Measurements from ENCODE around the gene IDS.
"Not testable (repeated sequence)": the region's sequence is repeated elsewhere in the genome, so short reads cannot be mapped to it uniquely, and the experiment has no call there.

Gene IDS, protein sequence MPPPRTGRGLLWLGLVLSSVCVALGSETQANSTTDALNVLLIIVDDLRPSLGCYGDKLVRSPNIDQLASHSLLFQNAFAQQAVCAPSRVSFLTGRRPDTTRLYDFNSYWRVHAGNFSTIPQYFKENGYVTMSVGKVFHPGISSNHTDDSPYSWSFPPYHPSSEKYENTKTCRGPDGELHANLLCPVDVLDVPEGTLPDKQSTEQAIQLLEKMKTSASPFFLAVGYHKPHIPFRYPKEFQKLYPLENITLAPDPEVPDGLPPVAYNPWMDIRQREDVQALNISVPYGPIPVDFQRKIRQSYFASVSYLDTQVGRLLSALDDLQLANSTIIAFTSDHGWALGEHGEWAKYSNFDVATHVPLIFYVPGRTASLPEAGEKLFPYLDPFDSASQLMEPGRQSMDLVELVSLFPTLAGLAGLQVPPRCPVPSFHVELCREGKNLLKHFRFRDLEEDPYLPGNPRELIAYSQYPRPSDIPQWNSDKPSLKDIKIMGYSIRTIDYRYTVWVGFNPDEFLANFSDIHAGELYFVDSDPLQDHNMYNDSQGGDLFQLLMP

DNA sequence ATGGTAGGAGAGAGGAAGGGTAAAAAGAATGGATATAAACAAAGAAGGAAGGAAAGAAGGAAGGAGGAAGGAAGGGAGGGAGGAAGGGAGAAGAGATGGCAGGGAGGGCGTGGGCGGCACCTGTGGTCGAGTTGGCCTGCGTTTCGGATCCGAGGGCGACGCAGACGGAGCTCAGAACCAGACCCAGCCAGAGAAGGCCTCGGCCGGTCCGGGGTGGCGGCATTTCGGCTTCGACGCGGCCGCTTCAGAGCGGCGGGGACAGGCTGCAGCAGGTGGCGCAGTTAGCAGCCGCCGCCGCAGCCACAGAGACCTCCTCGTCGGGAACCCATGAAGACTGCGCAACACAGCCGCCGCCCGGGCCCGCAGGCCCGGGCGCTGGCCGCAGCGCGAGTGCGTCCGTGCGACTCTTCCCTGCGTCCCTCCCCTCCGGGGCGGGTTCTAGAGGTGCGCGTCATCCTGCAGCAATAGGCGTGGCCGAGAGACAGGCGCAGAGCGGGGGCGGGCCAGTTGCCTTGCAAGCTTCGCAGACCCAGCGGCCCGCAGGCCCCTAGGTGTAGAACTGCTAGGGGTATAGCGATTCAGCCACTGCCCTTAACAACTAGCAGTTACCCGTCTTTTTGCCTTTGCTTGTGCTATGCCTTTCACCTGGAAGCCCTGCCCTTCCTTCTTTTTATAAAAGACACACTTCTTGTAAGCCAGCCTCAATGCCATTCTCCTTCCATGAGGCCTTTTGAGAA, at the start of gene IDS:
Gene IDS (minus strand): TSS at position 392 of the 737 bp plus-strand sequence. CDS start 169 bp downstream, at position 223.
- peak; percentile 83 for DNase-seq (ENCODE audit: low spot score)

DNA sequence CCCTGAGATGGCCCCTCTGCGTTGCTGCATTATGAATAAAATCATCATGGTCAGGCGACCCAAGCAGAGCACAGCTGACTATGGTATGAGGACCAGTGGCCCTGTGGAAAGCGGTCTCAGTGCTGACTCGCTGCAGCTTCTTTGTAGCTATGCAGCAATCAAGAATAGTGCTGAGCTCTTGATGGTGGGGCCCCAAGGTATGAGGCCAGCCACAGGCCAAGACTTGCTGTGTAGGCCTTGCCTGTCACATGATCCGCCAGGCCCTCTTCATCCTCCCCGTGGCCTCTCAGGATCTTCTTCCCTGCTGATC, 46.8 kb upstream of the IDS start:
- DNase-seq (ENCODE audit: low spot score), result not testable (repeated sequence)

DNA sequence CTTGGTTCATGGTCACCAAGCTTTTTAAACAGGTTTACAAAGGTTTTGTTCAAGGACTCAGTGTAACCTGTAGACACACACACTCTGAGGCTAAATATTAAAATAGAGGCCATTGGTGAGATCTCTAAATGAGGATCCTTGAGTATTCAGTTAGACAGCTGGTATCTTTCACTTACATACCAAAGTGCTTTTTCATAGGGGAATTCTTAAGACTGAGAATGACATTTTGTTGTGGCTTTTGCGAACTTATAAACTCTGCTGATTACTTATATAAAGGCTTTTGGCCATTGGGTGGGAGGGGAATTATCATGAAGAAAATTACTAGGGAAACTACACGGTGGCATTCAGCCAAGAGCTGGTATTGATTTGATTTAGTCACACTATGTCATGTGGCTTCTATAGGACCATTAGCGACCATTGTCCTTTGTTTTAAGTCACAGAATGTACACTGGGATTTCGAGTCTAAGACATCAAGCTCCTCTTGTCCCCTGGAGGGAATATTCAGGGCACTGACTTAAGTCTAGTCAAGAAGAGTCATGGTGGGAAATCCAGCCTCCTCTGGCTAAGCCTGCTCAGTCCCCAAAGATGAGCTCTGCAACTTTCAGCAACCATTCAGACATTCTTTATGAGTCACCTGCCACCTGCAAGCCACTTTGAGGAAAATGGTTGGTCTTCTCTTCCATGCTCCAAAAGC, 46.3 kb upstream of the IDS start:
- DNase-seq (ENCODE audit: low spot score), result not testable (repeated sequence)

DNA sequence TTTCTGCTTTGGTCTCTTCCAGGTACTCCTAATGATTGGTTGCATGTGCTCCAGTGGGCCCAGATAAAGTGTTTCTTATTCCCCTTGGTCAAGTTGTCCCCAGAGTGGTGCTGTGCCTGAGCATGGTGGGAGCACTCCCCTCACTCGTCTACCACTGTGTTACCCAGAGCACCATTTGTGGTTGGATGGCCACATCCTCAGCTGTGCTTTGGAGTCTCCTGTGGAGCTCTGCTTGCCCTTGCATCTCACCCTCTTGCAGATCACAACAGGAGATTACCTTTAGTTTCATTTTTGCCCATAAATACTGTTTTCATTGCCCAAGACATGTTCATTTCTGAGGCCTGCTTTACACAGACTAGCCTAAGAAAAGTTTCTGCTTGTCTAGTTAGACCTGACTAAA, 45.3 kb upstream of the IDS start:
- not testable (repeated sequence) for DNase-seq (ENCODE audit: low spot score)

DNA sequence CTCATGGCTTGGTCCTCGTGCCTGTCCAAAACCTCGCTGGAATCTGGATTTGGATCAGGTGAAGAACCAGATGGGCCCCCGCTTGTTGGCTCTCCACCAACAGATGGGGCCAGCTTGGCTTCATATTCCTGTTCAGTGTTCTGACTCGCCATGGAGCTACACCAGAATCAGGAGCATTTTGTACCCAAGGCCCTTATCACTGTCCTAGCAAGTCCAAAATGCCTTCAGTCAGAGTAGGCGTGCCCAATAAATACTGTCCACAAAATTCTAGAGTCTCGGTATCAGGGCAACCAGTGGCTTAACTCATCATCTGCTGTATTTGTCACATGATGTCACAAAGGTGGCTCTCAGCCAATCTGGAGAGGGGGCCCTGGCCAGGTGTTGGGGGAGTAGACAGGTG, 44.6 kb upstream of the IDS start, which contains the start of gene HSFX3:
Gene HSFX3 (minus strand): TSS at position 224 of the 400 bp plus-strand sequence. CDS start 72 bp downstream, at position 152.
- not testable (repeated sequence) for DNase-seq (ENCODE audit: low spot score)

DNA sequence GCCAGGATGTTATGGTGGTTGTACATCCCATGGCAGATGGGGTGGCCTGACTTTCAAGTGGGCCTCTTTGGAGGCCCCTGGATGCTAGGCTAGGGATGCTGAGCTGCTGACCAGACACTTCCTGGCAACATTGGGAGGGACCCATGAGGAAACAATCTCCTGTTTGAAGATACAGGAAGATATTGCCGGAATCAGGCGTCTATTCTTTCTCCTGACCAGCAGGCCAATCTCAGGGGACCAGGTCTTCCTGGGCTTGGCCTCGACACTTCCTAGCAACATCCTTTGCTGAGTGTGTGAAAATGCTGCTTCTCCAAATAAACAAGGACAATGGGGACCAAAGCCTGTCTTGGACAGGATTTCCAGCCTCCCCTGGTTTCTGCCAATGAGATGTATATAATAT, 42.7 kb upstream of the IDS start:
- DNase-seq (ENCODE audit: low spot score), result not testable (repeated sequence)

DNA sequence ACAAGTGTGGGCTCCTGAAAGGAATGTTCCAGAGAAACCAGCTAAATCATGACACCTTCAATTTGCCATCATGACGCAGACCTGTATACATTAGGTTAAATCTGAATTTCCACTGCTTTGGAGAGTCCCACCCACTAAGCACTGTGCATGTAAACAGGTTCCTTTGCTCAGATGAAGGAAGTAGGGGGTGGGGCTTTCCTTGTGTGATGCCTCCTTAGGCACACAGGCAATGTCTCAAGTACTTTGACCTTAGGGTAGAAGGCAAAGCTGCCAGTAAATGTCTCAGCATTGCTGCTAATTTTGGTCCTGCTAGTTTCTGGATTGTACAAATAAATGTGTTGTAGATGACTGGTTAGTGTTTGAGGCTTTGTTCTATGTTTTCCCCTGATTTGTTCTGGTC, 41.9 kb upstream of the IDS start:
- DNase-seq (ENCODE audit: low spot score), result not testable (repeated sequence)

DNA sequence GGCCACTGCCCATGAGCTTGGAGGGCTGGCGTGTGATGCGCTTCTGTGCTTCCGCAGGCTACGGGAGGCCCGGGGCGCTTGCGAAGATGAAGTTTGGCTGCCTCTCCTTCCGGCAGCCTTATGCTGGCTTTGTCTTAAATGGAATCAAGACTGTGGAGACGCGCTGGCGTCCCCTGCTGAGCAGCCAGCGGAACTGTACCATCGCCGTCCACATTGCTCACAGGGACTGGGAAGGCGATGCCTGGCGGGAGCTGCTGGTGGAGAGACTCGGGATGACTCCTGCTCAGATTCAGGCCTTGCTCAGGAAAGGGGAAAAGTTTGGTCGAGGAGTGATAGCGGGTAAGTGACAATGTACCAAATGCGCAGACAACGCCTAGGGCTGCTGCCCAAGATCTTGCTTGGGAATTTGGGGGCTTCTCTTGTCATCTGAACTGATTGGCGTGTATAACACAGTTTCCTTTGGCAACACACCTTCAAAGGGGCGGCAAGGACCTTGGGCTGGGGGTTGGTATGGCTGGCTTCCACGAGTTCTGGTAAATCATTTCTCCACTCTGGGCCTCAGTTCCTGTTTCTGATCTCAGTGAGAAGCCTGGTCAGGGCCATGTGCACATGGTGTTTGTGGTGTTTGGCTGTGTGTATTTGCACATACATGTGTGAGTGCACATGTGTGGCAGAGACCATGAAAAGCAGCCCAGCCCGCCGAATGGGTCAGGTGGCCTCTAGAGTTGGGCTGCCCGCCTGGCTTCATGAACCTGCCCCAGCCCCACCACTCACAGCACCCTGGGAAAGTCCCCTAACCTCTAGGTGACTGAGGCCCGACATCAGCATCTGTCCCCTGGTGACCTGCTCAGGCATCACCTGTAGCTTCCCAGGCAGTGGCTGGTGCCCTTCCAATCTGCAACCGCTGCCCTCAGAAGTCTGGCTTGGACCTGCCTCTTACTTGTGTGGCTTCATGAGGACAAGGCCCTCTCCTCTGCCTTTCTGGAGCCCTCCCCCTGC, 40.7 kb upstream of the IDS start:
- not testable (repeated sequence) for DNase-seq (ENCODE audit: low spot score)

DNA sequence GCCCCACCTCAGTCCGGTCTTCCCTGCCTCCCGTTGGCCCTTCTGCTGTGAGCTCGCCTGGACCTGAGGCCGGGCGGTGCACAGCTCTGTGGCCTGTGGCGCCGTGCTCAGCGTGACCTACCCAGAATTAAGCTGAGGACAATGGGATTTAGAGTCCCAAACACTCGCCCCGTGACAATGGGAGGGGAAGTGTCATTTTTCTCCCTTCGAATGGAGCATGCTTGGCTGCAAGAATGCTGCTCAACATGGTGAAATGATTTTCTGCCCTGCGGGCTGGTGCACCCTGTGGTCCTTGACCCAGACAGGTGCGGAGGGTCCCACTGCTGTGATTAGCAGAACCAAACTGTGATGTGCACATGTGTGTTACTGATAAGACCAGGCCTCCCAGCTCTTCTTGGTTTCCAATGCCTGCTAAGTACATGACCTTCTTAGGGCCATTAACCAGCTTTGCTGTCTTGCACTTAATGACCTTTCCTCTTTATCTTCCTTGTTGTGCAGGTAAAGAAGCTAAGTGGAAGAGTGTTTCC, 36.5 kb upstream of the IDS start:
- DNase-seq (ENCODE audit: low spot score), result no peak

DNA sequence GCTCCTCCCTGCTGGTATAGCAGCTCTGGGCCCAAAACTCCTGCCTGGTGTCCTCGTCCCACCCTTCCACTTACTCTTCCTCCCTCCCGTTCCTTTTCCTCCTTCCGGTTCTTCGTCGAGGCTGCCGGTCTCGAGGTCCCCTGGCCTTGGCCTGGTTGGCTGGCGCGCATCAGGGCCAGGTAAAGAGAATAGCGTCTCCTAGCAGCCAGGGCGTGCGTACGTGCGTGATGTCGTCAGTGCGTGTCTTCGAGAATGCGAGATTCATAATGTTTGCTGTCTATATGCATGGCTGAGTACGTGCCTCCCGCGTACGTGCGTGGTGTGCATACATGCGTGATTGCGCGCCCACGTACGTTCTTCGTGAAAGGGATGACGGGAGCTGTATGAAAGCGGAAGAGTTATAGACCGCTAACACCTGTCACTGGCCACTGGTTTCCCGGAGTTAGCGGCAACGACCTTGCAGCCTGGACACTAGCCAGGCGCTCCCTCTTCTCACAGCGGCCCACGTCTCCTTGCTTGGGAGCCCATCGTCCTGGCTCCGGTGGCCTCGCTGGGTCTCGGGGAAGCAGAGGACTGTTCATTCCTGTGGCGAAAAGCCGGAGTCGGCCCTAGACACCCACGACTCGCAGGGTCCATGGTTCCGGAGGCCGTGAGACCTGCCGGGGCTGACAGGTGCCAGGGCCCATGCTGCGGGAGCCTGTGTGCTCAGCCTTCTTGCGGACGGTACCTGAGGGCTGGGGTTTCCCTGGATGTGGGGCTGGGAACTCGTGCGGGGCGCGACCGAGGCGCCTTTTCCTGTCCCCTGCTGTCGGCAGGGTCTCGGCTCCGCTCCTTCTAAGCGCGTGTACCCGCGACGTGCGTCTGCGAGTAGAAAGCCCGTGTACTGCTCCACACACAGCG, 35.8 kb upstream of the IDS start, which contains the start of gene EOLA1:
Gene EOLA1 (plus strand): TSS at position 392 of the 900 bp plus-strand sequence. CDS start 4,619 bp downstream, outside the sequence.
- peak; percentile 51 for DNase-seq (ENCODE audit: low spot score)

DNA sequence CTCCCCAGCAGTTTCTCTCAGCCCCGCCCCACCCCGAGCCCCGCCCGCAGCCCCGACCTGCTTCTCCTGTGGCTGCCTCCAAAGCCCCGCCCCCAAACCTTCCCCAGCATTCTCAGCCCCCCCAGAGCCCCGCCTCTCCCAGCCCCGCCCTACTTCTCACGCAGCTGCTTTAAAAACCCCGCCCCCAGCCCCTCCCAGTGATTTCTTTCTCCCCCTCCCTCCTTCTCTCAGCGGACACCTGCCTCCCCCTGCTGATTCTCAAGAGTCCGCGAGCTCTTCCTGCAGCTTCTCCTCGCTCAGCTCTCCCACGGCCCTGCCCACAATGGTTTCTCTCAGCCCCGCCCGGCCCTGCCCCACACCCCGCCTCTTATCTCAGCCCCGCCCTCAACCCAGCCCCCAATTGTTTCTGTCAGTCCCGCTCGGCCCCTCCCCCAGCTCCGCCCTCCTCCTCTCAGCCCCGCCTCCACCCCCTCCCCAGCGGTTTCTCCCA, 35.1 kb upstream of the IDS start:
- DNase-seq (ENCODE audit: low spot score), result peak; percentile 87

DNA sequence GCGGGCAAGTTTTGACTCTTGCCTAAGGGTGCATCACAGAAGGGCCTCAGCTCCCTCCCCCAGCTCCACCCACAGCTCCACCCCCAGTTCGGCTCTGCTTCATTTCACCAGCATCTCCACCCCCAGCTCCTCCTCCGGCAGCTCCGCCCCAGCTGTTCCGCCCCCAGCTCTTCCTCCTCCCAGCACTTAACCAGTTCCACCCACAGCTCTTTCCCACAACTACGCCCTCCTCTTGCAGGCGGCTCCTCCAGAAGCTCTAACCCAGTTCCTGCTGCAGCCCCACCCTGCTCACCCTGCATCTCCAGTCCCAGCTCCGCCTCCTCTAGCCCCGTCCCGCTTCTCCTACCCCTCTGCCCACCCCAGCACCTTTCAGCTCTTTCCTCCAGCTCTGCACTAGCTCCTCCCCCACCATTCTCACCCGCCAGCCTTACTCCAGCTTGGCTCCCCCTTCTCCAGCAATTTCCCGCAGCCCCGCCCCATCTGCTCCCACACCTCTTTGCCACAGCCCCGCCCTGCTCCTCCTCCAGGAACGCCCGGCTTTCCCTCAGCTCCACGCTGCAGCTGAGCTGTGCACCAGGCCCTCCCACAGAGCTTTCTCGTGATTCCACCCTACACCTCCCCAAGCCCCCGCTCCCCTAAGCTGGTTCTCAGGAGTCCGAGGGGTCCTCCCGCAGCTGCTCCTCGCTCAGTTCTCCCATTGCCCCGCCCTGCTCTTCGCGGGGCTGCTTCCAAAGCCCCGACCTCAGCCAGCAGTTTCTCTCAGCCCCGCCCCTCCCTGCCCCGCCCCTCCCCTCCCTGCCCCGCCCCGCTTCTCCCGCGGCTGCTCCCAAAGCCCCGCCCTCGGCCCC, 34.4 kb upstream of the IDS start:
- DNase-seq (ENCODE audit: low spot score), result peak; percentile 88

DNA sequence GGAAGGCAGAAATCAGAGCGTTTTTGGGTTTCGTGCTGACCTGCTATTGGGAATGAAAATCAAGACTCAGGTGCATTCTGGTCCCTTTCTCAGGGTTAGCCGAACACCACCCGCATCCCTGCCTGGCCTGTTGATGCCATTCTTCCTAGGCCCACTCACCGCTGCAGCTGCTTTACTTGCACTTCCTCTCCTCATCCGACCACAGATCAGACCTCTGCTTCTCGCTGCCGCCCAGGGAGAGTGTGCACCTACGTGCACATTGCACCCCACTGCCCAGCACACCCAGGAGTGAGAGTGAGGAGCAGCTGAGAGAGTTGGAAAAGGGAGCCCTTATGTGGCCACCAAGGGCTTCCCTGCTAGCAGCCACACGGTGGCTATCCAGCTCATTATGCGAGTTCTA, 32.4 kb upstream of the IDS start:
- DNase-seq (ENCODE audit: low spot score), result not testable (repeated sequence)

DNA sequence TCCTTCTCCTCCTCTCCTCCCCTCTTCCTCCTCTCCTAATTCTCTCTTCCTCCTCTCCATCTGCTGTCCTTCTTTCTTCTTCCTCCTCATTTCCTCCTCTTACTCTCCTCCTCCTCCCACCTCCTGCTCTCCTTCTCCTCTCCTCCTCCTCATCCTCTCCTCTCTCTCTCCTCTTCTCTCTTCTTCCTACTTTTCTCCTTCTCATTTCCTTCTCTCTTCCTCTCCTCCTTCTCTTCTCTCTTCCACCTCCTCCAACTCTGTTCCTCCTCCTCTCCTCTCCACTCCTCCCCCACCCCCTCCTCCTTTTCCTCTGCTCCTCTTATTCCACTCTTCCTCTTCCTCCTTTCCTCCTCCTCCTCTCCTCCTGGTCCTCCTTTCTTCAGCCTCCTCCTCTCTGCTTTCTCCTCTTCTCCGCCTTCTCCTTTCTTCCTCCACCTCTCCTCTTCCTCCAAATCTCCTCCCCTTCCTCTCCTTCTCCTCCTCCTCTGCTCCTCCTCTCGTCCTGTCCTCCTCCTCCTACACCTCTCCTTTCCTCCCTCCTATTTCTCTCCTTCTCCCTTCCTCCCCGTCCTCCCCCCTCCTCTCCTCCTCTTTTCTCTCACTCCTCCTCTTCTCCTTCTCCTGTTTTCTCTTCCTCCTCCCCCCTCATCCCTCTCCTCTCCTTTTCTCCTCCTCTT, 30.0 kb upstream of the IDS start:
- DNase-seq (ENCODE audit: low spot score), result not testable (repeated sequence)

DNA sequence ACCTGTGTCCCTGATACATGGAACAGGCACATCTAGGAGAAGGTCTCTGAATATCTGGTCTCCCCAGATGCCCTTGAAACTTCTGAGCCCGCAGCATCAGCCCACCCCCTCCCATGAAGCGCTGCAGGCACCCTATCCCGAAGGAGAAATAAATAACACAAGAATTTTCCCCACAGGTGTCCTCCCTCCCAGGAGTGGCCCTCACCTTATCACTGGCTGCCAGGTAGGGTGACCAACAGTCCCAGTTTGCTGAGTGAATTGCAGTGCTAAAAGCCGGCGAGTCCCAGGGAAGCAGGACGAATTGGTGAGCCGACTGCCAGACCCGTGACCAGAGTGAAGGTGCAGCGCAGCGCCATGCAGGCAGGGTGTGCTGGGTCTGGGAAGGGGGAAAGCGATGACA, 28.9 kb upstream of the IDS start:
- not testable (repeated sequence) for DNase-seq (ENCODE audit: low spot score)

DNA sequence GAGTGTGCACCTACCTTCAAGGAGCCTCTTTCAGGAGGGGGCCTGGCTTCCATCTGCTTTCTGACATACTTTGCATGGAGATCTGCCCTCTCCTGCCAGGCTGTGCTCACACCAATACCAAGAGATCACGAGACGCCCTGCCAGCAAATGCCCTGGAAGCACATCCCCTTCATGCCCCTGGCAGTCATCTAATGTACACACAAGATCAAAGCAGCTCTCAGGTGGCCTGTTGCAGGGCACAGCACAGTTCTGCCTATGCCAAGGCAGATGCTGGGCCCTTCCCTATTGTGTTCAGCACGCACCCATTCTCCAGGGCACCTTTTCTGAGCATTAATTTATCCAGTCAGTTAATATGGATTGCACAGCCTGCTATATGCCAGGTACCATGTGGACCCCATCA, 27.8 kb upstream of the IDS start:
- DNase-seq (ENCODE audit: low spot score), result not testable (repeated sequence)

DNA sequence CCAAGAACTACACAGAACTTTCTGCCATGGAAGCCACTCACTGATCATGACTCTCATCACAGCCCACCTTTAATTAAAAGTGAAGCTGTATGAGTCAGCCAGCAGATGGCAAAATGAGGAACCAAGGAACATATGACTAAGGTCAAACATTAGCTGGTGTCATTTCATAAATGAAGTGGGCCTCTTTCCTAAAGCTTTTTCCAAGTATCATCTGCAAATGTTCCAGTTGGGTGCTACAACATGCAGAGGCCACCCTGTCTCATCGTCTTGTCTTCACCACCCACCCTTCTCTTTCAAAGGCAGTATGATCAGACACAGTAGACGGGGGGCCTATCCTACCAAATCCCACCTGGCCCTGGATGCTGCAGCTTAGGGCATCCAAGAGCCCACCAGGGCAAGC, 26.5 kb upstream of the IDS start:
- DNase-seq (ENCODE audit: low spot score), result no peak

DNA sequence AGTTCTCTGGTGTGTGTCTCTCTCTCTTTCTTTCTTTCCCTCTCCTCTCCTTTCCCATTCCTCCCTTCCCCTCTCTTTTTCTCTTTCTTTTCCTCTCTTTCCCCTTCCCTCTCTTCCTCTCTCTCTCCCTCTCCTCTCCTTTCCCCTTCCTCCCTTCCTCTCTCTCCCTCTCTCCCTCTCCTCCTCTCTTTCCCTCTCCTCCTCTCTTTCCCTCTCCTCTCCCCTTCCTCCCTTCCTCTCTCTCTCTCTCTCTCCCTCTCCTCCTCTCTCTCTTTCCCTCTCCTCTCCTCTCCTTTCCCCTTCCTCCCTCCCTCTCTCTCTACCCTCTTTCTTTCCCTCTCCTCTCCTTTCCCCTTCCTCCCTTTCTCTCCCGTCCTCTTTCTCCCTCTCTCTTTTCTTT, 23.3 kb upstream of the IDS start:
- DNase-seq (ENCODE audit: low spot score), result no peak
